Measurements from ENCODE around the gene KCTD12. TPM values are rescaled to one million over a fixed set of nuclear protein-coding genes. Genes with fewer than 3 reads are reported as not detected.

KCTD12 gene
- total RNA-seq, 1 experiment from 2014 or later = 6.7 TPM

- TF ChIP-seq GTF2I (CRISPR knock-in tag; conservative IDR thresholded peaks at IDR 0.05) (no peak), NR3C1 (CRISPR knock-in tag; conservative IDR thresholded peaks at IDR 0.05; ENCODE audit: low read depth) (no peak), PRRX2 (CRISPR knock-in tag; IDR thresholded peaks at IDR 0.05) (no peak), ZNF425 (CRISPR knock-in tag; conservative IDR thresholded peaks at IDR 0.05) (no peak), TCF7 (CRISPR knock-in tag; IDR thresholded peaks at IDR 0.05; ENCODE audit: low read depth) (no peak), CREB1 (CRISPR knock-in tag; IDR thresholded peaks at IDR 0.05) (no peak), FOXK1 (CRISPR knock-in tag; IDR thresholded peaks at IDR 0.05) (no peak), ERG (CRISPR knock-in tag; IDR thresholded peaks at IDR 0.05) (no peak)
These were observed 3.8 kb downstream of the KCTD12 start (continued) for GRCh38 chr13:76882431-76882830.

- CTCF ChIA-PET = no interaction called here
- TF ChIP-seq KAT7 (CRISPR knock-in tag; IDR thresholded peaks at IDR 0.05; ENCODE audit: borderline replicate concordance) = no peak
- no peak for TF ChIP-seq AFF4 (CRISPR knock-in tag; IDR thresholded peaks at IDR 0.05; ENCODE audit: borderline replicate concordance)
- TF ChIP-seq ZNF532 (CRISPR knock-in tag; IDR thresholded peaks at IDR 0.05; ENCODE audit: borderline replicate concordance) = no peak
- TF ChIP-seq TEAD1 (CRISPR knock-in tag; IDR thresholded peaks at IDR 0.05) = no peak
- TF ChIP-seq SOX15 (CRISPR knock-in tag; IDR thresholded peaks at IDR 0.05) = no peak
- TF ChIP-seq NR1H2 (CRISPR knock-in tag; IDR thresholded peaks at IDR 0.05) = no peak
- TF ChIP-seq ZNF138 (CRISPR knock-in tag; conservative IDR thresholded peaks at IDR 0.05) = no peak
- no peak for TF ChIP-seq MXD4 (CRISPR knock-in tag; IDR thresholded peaks at IDR 0.05; ENCODE audit: borderline replicate concordance)
- no peak for TF ChIP-seq ZNF317 (CRISPR knock-in tag; IDR thresholded peaks at IDR 0.05; ENCODE audit: borderline replicate concordance, low read depth)
- no peak for TF ChIP-seq ATF1 (CRISPR knock-in tag; IDR thresholded peaks at IDR 0.05)
- TF ChIP-seq FOXP4 (CRISPR knock-in tag; IDR thresholded peaks at IDR 0.05) = no peak
- no peak for TF ChIP-seq ZSCAN18 (CRISPR knock-in tag; IDR thresholded peaks at IDR 0.05)
- TF ChIP-seq ZNF232 (CRISPR knock-in tag; IDR thresholded peaks at IDR 0.05) = no peak
- no peak for TF ChIP-seq TEAD4 (CRISPR knock-in tag; IDR thresholded peaks at IDR 0.05)
These were observed 6.3 kb downstream of the KCTD12 start for GRCh38 chr13:76879883-76880270.

More at GRCh38 chr13:76879883-76880270, 6.3 kb downstream of the KCTD12 start:
- POLR2A ChIA-PET = no interaction called here
- Mint-ChIP-seq H3K36me3 (no peaks in the 10 kb centered on the region), H3K4me1 (peaks cover 9% of the 10 kb centered on the region), H3K27me3 (ENCODE audit: low read depth) (peaks cover 14% of the 10 kb centered on the region), H3K27ac (no peak overlapping the region), H3K4me3 (no peak overlapping the region), H3K9me3 (peaks cover 3% of the 10 kb centered on the region; the same call in 1 of the 2 replicates)
- DNase-seq (ENCODE audit: low spot score) = no peak
- no peak for ATAC-seq

All from WTC11 (cell line).